ENCODE results near the gene MYO1G. TPM values are rescaled to one million over a fixed set of nuclear protein-coding genes. Genes with fewer than 3 reads are reported as not detected.

MYO1G gene
- total and polyA plus RNA-seq, 12 donors = 0.06 to 12.8 (median 3.8) TPM

- 86 to 95% (median 91%) methylated on average over 7 of the region's 7 CpGs for WGBS, 4 donors
- DNase-seq = no peak
- Histone ChIP-seq H3K4me1 (replicated peaks in 1 of 2) (peaks cover 5 to 17% of the 10 kb centered on the region in 2 donors), H3K27me3 (no peaks in the 10 kb centered on the region), H3K9me3 (replicated peaks in 1 of 3) (no peaks in the 10 kb centered on the region), H3K36me3 (replicated peaks in 1 of 2) (peaks cover 0 to 33% of the 10 kb centered on the region in 2 donors), H3K27ac (peak overlapping the region in 4 of 5 donors; percentile 24 to 89 (median 50)), H3K4me3 (no peak overlapping the region)
- TF ChIP-seq POLR2A (IDR thresholded peaks at IDR 0.05) (no peak), CTCF (IDR thresholded peaks at IDR 0.05) (no peak)
- intact Hi-C loops (cut with DNase I) = no loop called here
Measured at GRCh38 chr7:44981035-44981706, 2.4 kb upstream of the MYO1G start.

- DNase-seq = peak in 5 of 7 donors; percentile 37 to 69 (median 51)
- H3K36me3 ChIP-seq (replicated peaks in 1 of 2) = peaks cover 0 to 32% of the 10 kb centered on the region in 2 donors
- H3K27ac ChIP-seq = peak overlapping the region in 3 of 5 donors; percentile 24 to 89 (median 72)
- intact Hi-C loops (cut with DNase I) = no loop called here
- no peaks in the 10 kb centered on the region for H3K9me3 ChIP-seq (replicated peaks in 1 of 3)
- H3K27me3 ChIP-seq = no peaks in the 10 kb centered on the region
- TF ChIP-seq POLR2A (IDR thresholded peaks at IDR 0.05) = no peak
- no peak for TF ChIP-seq CTCF (IDR thresholded peaks at IDR 0.05)
- H3K4me3 ChIP-seq = no peak overlapping the region
- H3K4me1 ChIP-seq (replicated peaks in 1 of 2) = peaks cover 0 to 14% of the 10 kb centered on the region in 2 donors
- 56 to 73% (median 69%) methylated on average over 8 of the region's 8 CpGs for WGBS, 4 donors
Measured at GRCh38 chr7:44980393-44981034, 1.7 kb upstream of the MYO1G start.

- Histone ChIP-seq H3K4me1 (replicated peaks in 1 of 2) (peaks cover 0 to 6% of the 10 kb centered on the region in 2 donors), H3K9me3 (replicated peaks in 1 of 3) (no peaks in the 10 kb centered on the region), H3K27me3 (no peaks in the 10 kb centered on the region), H3K36me3 (replicated peaks in 1 of 2) (peaks cover 0 to 24% of the 10 kb centered on the region in 2 donors), H3K27ac (peak overlapping the region in 3 of 5 donors; percentile 24 to 89 (median 72)), H3K4me3 (no peak overlapping the region)
- WGBS, 4 donors = 70 to 81% (median 72%) methylated on average over 6 to 8 of the region's 8 CpGs
- intact Hi-C loops (cut with DNase I) = loop anchor here in 1 of 2 donors (5.0 kb wide), 1 partner anchor 153 kb away; no protein-coding TSS in a partner anchor
- DNase-seq = peak in 1 of 7 donors; percentile 33
- TF ChIP-seq POLR2A (IDR thresholded peaks at IDR 0.05) (no peak), CTCF (IDR thresholded peaks at IDR 0.05) (no peak)
Measured at GRCh38 chr7:44979481-44980392, 922 bp upstream of the MYO1G start.

GRCh38 chr7:44977959-44978335, 868 bp downstream of the MYO1G start:
- no peaks in the 10 kb centered on the region for H3K27me3 ChIP-seq
- DNase-seq = peak in 1 of 7 donors; percentile 31
- no peaks in the 10 kb centered on the region for H3K4me1 ChIP-seq (replicated peaks in 1 of 2)
- WGBS, 4 donors = 47 to 72% (median 62%) methylated on average over 4 to 6 of the region's 6 CpGs
- H3K9me3 ChIP-seq (replicated peaks in 1 of 3) = no peaks in the 10 kb centered on the region
- intact Hi-C loops (cut with DNase I) = loop anchor here in 1 of 2 donors (5.0 kb wide), 1 partner anchor 154 kb away; no protein-coding TSS in a partner anchor
- peaks cover 0 to 7% of the 10 kb centered on the region in 2 donors for H3K36me3 ChIP-seq (replicated peaks in 1 of 2)
- no peak overlapping the region for H3K4me3 ChIP-seq
- peak overlapping the region in 3 of 5 donors; percentile 1 to 89 (median 12) for H3K27ac ChIP-seq
- TF ChIP-seq CTCF (IDR thresholded peaks at IDR 0.05) (no peak), POLR2A (IDR thresholded peaks at IDR 0.05) (no peak)

Data from adrenal gland (tissue), 12 donors.